ENCODE results near the gene CA10. TPM values are rescaled to one million over a fixed set of nuclear protein-coding genes. Genes with fewer than 3 reads are reported as not detected.

The CA10 gene
- total and polyA plus RNA-seq, 2 of the 4 experiments (the other 2 are of a cell fraction) = not detected

GRCh38 chr17:51627779-51628178 lies 530.7 kb downstream of the CA10 start:
- Histone ChIP-seq H3K4ac (ENCODE audit: low read depth, low read length) (no peak overlapping the region), H3K9me1 (ENCODE audit: insufficient read depth, low read length) (no peaks in the 10 kb centered on the region), H2AK9ac (replicated peaks; ENCODE audit: low read depth, low read length, poor library complexity) (no peak overlapping the region), H3K23ac (ENCODE audit: low read depth, low read length) (no peak overlapping the region), H3K36me3 (ENCODE audit: control insufficient read depth, insufficient read depth, low read length) (no peaks in the 10 kb centered on the region), H3K18ac (ENCODE audit: low read depth, low read length) (no peak overlapping the region), H3K27ac (ENCODE audit: insufficient read depth, low read length) (no peak overlapping the region), H2AFZ (replicated peaks; ENCODE audit: low read length, poor library complexity) (no peak overlapping the region), H3K14ac (replicated peaks; ENCODE audit: low read depth, low read length) (no peak overlapping the region), H4K8ac (ENCODE audit: low read depth in 2 of 2, low read length in 2 of 2) (no peak overlapping the region), H3K4me2 (ENCODE audit: low read depth, low read length) (no peak overlapping the region), H2AK5ac (ENCODE audit: low read depth, low read length) (no peak overlapping the region), H3K27me3 (ENCODE audit: control insufficient read depth, insufficient read depth, low read length) (no peaks in the 10 kb centered on the region), H2BK120ac (ENCODE audit: low read depth, low read length) (no peak overlapping the region), H3K79me1 (ENCODE audit: low read depth in 1 of 2, low read length in 2 of 2) (no peaks in the 10 kb centered on the region), H3K9ac (ENCODE audit: low read depth, low read length) (no peak overlapping the region), H3K4me1 (ENCODE audit: control insufficient read depth, insufficient read depth, low read length) (no peaks in the 10 kb centered on the region), H2BK20ac (ENCODE audit: low read depth, low read length) (no peak overlapping the region), H4K91ac (ENCODE audit: insufficient read depth, low read depth, low read length) (no peak overlapping the region), H2BK5ac (ENCODE audit: low read depth, low read length, poor library complexity, severe bottlenecking) (no peak overlapping the region), H3K56ac (ENCODE audit: extremely low read depth, insufficient read depth, low read length) (no peak overlapping the region), H2BK15ac (ENCODE audit: low read depth, low read length) (no peak overlapping the region), H3K4me3 (ENCODE audit: insufficient read depth, low read depth, low read length) (no peak overlapping the region), H4K20me1 (ENCODE audit: insufficient read depth, low read length) (no peaks in the 10 kb centered on the region), H4K5ac (ENCODE audit: low read depth, low read length) (no peak overlapping the region), H3K9me3 (ENCODE audit: control insufficient read depth, insufficient read depth, low read length) (peaks cover 10% of the 10 kb centered on the region)
- DNase-seq = no peak
- intact Hi-C loops (cut with micrococcal nuclease) (no loop called here), in situ Hi-C loops (cut with MboI; ENCODE audit: low sequenced_read_pairs) (no loop called here), dilution Hi-C loops (cut with HindIII; ENCODE audit: low sequenced_read_pairs, unreplicated experiment) (no loop called here)
- BruUV-seq (replicated peaks) = no TSS peak
- WGBS, 2 experiments (ENCODE audit: extremely low coverage in 2 of 2, insufficient read length in 1 of 2) = no CpG with 5 or more reads among the region's 1 CpG
- no peak for ATAC-seq (ENCODE audit: low read depth)
- TF ChIP-seq ELK1 (IDR thresholded peaks at IDR 0.05; ENCODE audit: borderline replicate concordance, low read depth, low read length) (no peak), FOS (IDR thresholded peaks at IDR 0.05; ENCODE audit: low read depth, low read length) (no peak), MAZ (IDR thresholded peaks at IDR 0.05; ENCODE audit: borderline replicate concordance, low read depth, low read length) (no peak), POLR2A (IDR thresholded peaks at IDR 0.05; ENCODE audit: low read depth, low read length) (no peak), RCOR1 (IDR thresholded peaks at IDR 0.05; ENCODE audit: insufficient replicate concordance, low read length) (no peak), RFX5 (IDR thresholded peaks at IDR 0.05; ENCODE audit: low read depth, low read length) (no peak), SMC3 (IDR thresholded peaks at IDR 0.05; ENCODE audit: low read depth, low read length) (no peak), BHLHE40 (IDR thresholded peaks at IDR 0.05; ENCODE audit: low read depth, low read length) (no peak), MXI1 (IDR thresholded peaks at IDR 0.05; ENCODE audit: borderline replicate concordance, low read depth, low read length) (no peak)
- TF ChIP-seq, protein P1, sequence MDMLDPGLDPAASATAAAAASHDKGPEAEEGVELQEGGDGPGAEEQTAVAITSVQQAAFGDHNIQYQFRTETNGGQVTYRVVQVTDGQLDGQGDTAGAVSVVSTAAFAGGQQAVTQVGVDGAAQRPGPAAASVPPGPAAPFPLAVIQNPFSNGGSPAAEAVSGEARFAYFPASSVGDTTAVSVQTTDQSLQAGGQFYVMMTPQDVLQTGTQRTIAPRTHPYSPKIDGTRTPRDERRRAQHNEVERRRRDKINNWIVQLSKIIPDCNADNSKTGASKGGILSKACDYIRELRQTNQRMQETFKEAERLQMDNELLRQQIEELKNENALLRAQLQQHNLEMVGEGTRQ (IDR thresholded peaks at IDR 0.05; ENCODE audit: low read depth, low read length) = no peak
- ChIA-PET POLR2A (ENCODE audit: unreplicated experiment) (no interaction called here), CTCF (no interaction called here)
